Muscle layer of colon (tissue), 2 donors: ENCODE data around the gene DPY19L1.
"Not testable (repeated sequence)": the region's sequence is repeated elsewhere in the genome, so short reads cannot be mapped to it uniquely, and the experiment has no call there.

Source experiments
- H3K27ac ChIP-seq: one replicate; pipeline ENCODE4 v1.7.0; 2013; ENCODE audit warnings: low read depth, mild to moderate bottlenecking, low read length, moderate library complexity
- H3K27me3 ChIP-seq, 2 donors: one replicate each; pipeline ENCODE4 v1.7.0; 2013; ENCODE audit warnings: low read length in 2 of 2, mild to moderate bottlenecking in 2 of 2; ENCODE audit not compliant: insufficient read depth in 2 of 2, control insufficient read depth in 1 of 2
- H3K36me3 ChIP-seq: one replicate; pipeline ENCODE4 v1.7.0; 2013; ENCODE audit warnings: mild to moderate bottlenecking, low read length; ENCODE audit not compliant: insufficient read depth
- H3K4me1 ChIP-seq: one replicate; pipeline ENCODE4 v1.7.0; 2013; ENCODE audit warnings: mild to moderate bottlenecking, low read length; ENCODE audit not compliant: insufficient read depth
- H3K4me3 ChIP-seq, 2 donors: one replicate each; pipeline ENCODE4 v1.7.0; 2013; ENCODE audit warnings: low read length in 2 of 2, low read depth in 1 of 2, mild to moderate bottlenecking in 1 of 2, moderate library complexity in 1 of 2
- H3K9ac ChIP-seq: one replicate; pipeline ENCODE4 v1.7.0; 2013; ENCODE audit warnings: low read length
- H3K9me3 ChIP-seq: one replicate; pipeline ENCODE4 v1.7.0; 2013; ENCODE audit warnings: mild to moderate bottlenecking, low read length
- donor health status: abdominal sarcoma.
- donor health status: Adenocarcinoma of cecum.

Gene DPY19L1

GRCh38 chr7:35037211-35037525 is at the start of gene DPY19L1:
DPY19L1 (minus strand) TSS chr7:35037485; CDS start chr7:35037394, 91 bp downstream.
- peak within 1 kb of the TSS; percentile 46 for H3K9ac ChIP-seq
- H3K4me1 ChIP-seq, result peaks cover 16% of the 10 kb centered on the region
- H3K9me3 ChIP-seq, result no peaks in the 10 kb centered on the region
- peak within 1 kb of the TSS; percentile 79 for H3K27ac ChIP-seq
- no peaks in the 10 kb centered on the region for H3K27me3 ChIP-seq
- peak within 1 kb of the TSS; percentile 74 to 81 for H3K4me3 ChIP-seq
- no peaks in the 10 kb centered on the region for H3K36me3 ChIP-seq

DNA sequence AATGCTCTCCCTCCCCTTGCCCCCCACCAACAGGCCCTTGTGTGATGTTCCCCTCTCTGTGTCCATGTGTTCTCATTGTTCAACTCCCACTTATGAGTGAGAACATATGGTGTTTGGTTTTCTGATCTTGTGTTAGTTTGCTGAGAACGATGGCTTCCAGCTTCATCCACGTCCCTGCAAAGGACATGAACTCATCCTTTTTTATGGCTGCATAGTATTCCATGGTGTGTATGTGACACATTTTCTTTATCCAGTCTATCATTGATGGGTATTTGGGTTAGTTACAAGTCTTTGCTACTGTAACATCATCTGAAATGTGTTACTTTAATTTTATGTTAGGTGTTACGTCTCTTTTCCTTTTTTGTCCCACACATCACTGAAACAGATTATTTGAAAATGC is 42.2 kb upstream of the DPY19L1 start:
- not testable (repeated sequence) for H3K9ac ChIP-seq

GRCh38 chr7:35074008-35074407 is 36.7 kb upstream of the DPY19L1 start:
- H3K9ac ChIP-seq, H3K36me3 ChIP-seq, H3K9me3 ChIP-seq, H3K4me3 ChIP-seq, H3K27me3 ChIP-seq, H3K27ac ChIP-seq, H3K4me1 ChIP-seq: not testable (repeated sequence)

More for the DNA sequence above, 42.2 kb upstream of the DPY19L1 start:
- not testable (repeated sequence) for H3K9me3 ChIP-seq, H3K4me1 ChIP-seq, H3K36me3 ChIP-seq, H3K27ac ChIP-seq, H3K27me3 ChIP-seq, H3K4me3 ChIP-seq

DNA sequence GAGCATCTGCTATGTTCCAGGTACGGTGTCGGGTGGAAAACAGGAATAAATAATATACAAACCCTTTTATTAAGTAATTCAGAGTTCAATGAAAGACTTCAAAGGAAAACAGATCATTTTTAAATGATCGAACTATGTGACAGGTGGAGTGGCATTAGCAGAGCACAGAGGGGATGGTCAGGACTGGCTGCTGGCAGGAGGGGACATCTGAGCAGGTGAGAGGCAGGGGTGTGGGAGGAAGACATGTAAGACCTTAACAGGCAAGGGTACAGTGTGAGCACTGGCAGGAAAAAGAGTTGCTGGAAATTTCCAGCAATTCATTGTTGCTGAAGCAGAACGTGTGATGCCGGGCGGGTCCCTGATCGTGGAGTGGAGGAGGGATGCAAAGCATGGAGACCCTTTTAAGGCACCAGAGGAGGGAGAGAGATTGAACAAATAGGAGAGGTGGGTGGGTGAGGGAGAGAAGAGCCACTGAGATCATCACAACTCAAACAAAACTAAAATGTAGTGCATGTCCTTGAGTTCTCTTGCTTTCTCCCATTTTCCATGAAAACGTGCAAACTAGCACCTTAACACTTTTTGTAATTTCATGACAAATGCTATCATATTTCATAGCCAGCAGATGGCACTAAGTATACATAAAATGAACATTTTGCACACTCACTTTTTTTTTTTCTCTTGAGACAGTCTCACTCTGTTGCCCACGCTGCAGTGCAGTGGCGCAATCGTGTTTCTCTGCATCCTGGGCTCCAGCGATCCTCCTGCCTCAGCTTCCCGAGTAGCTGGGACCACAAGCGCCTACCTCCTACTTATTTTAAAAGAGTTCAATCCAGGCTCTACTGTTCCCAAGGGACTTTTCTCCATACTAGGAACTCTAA is 35.9 kb upstream of the DPY19L1 start:
- H3K27me3 ChIP-seq, H3K9ac ChIP-seq, H3K27ac ChIP-seq, H3K4me3 ChIP-seq, H3K9me3 ChIP-seq, H3K36me3 ChIP-seq, H3K4me1 ChIP-seq: not testable (repeated sequence)

DNA sequence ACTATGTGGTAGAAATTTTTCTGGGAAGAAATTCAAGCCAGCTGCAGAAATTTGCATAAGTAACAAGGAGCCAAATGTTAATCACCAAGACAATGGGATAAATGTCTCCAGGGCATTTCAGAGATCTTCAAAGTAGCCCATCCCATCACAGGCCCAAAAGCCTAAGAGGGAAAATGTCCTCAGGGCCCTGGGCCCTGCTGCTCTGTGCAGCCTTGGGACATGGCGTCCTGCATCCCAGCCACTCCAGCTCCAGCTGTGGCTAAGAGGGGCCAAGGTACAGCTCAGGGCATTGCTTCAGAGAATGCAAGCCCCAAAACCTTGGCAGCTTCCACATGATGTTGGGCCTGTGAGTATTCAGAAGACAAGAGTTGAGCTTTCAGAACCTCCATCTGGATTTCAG is 31.8 kb upstream of the DPY19L1 start:
- not testable (repeated sequence) for H3K9ac ChIP-seq, H3K4me1 ChIP-seq, H3K27ac ChIP-seq

GRCh38 chr7:35065382-35065781 is 28.1 kb upstream of the DPY19L1 start:
- not testable (repeated sequence) for H3K9ac ChIP-seq, H3K4me1 ChIP-seq, H3K36me3 ChIP-seq, H3K27me3 ChIP-seq, H3K4me3 ChIP-seq, H3K9me3 ChIP-seq, H3K27ac ChIP-seq

More for the DNA sequence above, 31.8 kb upstream of the DPY19L1 start:
- H3K9me3 ChIP-seq, H3K27me3 ChIP-seq, H3K4me3 ChIP-seq, H3K36me3 ChIP-seq: not testable (repeated sequence)

- H3K36me3 ChIP-seq, H3K9me3 ChIP-seq, H3K4me3 ChIP-seq, H3K9ac ChIP-seq, H3K27ac ChIP-seq, H3K27me3 ChIP-seq, H3K4me1 ChIP-seq: not testable (repeated sequence)
Measured at GRCh38 chr7:35058571-35058970, 21.3 kb upstream of the DPY19L1 start.

DNA sequence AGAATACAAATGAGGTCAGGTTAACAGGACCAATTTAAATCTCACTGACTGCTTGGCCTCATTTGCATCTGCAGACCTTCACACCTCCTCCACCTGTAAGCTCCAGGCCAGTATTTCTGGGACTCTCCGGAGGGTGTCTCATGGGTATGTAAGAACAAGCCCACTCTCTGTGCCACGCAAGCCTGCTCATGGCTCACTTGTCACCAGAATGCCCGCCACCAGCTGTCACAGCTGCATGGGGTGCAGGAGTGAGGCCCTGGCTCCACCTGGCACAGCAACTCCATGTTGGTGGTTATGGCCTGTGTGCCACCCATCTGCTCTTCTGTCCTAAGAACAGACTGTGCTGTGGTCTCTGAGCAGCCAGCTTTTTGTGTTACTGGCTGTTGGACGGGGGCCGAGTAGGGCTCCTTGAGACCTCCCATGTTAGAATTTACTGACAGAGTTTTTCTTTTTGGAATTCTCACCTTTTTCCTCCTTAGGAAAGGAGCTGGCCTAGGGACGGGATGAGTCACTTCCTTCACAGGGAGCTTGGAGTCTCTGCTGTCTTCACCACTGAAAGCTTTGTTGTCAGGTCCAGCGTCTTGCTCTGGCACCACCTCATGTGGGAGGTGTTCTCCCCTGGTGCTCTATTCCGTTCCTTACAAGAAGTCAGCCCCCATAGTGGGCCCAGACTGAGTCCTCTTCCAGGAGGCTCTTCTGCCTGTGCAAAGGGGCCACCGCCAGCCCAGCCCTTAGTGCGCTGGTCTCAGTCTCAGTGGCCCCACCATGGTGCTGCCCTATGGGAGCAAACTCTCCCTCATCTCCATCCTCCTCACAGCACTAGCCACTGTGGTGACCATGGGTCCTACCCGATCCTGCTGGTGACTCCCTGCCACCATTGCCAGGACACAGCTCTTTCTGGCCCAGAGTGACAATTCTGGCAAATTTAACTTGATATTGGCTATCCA is 20.5 kb upstream of the DPY19L1 start:
- not testable (repeated sequence) for H3K27ac ChIP-seq, H3K9me3 ChIP-seq, H3K9ac ChIP-seq

GRCh38 chr7:35055733-35056132 is 18.4 kb upstream of the DPY19L1 start:
- not testable (repeated sequence) for H3K4me3 ChIP-seq, H3K36me3 ChIP-seq, H3K9me3 ChIP-seq, H3K9ac ChIP-seq, H3K4me1 ChIP-seq, H3K27me3 ChIP-seq, H3K27ac ChIP-seq

More for the DNA sequence above, 20.5 kb upstream of the DPY19L1 start:
- not testable (repeated sequence) for H3K4me1 ChIP-seq, H3K36me3 ChIP-seq, H3K27me3 ChIP-seq, H3K4me3 ChIP-seq

- not testable (repeated sequence) for H3K36me3 ChIP-seq, H3K9me3 ChIP-seq, H3K9ac ChIP-seq, H3K27ac ChIP-seq, H3K4me1 ChIP-seq, H3K4me3 ChIP-seq, H3K27me3 ChIP-seq
Measured at GRCh38 chr7:35053488-35054175, 16.3 kb upstream of the DPY19L1 start.

DNA sequence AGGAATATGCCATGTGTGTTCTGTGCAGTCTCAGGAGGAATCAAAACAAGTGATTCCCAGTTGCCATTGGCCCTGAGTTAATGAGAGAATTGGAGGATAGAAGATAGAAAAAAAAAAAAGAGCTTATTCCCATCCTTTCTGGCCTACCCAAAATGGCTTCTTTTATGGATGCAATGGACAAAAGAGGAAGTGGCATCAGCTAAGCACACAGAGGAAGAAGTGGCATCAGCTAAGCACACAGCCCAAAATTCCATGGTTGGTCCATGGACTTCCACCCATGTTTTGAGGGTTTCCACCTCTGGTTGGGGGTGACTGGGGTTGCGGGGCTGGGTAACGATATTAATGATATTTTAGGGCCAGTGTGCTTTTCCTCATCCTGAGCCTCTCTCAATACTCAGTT is 11.1 kb upstream of the DPY19L1 start:
- H3K27me3 ChIP-seq, H3K36me3 ChIP-seq, H3K27ac ChIP-seq, H3K4me3 ChIP-seq, H3K9ac ChIP-seq, H3K4me1 ChIP-seq, H3K9me3 ChIP-seq: not testable (repeated sequence)
